ENCODE data around the gene P4HA3.

Gene P4HA3

DNA sequence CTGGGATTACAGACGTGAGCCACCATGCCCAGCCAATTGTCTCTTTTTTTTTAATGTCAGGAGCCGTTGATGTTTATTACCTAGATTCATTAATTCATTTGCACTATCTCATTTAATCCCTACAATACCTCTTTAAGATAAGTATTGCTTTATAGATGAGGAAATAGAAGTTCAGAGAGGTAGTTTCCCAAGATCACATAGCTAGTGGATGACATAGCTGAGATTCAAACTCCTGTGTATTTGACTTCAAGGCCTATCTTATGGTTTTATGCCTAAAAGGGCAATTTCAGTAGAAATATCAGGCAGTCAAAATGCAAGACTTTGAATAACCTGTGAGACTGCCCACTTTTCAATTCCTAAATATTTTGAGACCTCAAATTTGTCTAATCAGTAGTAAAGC is 73.9 kb downstream of the P4HA3 start:
- TF ChIP-seq, protein P1, sequence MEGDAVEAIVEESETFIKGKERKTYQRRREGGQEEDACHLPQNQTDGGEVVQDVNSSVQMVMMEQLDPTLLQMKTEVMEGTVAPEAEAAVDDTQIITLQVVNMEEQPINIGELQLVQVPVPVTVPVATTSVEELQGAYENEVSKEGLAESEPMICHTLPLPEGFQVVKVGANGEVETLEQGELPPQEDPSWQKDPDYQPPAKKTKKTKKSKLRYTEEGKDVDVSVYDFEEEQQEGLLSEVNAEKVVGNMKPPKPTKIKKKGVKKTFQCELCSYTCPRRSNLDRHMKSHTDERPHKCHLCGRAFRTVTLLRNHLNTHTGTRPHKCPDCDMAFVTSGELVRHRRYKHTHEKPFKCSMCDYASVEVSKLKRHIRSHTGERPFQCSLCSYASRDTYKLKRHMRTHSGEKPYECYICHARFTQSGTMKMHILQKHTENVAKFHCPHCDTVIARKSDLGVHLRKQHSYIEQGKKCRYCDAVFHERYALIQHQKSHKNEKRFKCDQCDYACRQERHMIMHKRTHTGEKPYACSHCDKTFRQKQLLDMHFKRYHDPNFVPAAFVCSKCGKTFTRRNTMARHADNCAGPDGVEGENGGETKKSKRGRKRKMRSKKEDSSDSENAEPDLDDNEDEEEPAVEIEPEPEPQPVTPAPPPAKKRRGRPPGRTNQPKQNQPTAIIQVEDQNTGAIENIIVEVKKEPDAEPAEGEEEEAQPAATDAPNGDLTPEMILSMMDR (IDR thresholded peaks at IDR 0.05; ENCODE audit: insufficient read depth, low read length): no peak
- TF ChIP-seq POLR2AphosphoS5 (IDR thresholded peaks at IDR 0.05; ENCODE audit: low read depth) (no peak), SPI1 (IDR thresholded peaks at IDR 0.05; ENCODE audit: borderline replicate concordance, low read depth) (no peak), GABPA (IDR thresholded peaks at IDR 0.05; ENCODE audit: low read depth) (no peak)
- TF ChIP-seq, protein P2, sequence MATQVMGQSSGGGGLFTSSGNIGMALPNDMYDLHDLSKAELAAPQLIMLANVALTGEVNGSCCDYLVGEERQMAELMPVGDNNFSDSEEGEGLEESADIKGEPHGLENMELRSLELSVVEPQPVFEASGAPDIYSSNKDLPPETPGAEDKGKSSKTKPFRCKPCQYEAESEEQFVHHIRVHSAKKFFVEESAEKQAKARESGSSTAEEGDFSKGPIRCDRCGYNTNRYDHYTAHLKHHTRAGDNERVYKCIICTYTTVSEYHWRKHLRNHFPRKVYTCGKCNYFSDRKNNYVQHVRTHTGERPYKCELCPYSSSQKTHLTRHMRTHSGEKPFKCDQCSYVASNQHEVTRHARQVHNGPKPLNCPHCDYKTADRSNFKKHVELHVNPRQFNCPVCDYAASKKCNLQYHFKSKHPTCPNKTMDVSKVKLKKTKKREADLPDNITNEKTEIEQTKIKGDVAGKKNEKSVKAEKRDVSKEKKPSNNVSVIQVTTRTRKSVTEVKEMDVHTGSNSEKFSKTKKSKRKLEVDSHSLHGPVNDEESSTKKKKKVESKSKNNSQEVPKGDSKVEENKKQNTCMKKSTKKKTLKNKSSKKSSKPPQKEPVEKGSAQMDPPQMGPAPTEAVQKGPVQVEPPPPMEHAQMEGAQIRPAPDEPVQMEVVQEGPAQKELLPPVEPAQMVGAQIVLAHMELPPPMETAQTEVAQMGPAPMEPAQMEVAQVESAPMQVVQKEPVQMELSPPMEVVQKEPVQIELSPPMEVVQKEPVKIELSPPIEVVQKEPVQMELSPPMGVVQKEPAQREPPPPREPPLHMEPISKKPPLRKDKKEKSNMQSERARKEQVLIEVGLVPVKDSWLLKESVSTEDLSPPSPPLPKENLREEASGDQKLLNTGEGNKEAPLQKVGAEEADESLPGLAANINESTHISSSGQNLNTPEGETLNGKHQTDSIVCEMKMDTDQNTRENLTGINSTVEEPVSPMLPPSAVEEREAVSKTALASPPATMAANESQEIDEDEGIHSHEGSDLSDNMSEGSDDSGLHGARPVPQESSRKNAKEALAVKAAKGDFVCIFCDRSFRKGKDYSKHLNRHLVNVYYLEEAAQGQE (IDR thresholded peaks at IDR 0.05; ENCODE audit: insufficient replicate concordance, low read depth): no peak
- Histone ChIP-seq H3K4me3 (replicated peaks; ENCODE audit: insufficient read depth, low read length) (no peak overlapping the region), H3K27me3 (ENCODE audit: insufficient read depth, poor library complexity, severe bottlenecking) (no peaks in the 10 kb centered on the region), H3K27ac (replicated peaks) (no peak overlapping the region)
- no peak for DNase-seq (ENCODE audit: low read depth in 1 of 2, low spot score in 1 of 2)

DNA sequence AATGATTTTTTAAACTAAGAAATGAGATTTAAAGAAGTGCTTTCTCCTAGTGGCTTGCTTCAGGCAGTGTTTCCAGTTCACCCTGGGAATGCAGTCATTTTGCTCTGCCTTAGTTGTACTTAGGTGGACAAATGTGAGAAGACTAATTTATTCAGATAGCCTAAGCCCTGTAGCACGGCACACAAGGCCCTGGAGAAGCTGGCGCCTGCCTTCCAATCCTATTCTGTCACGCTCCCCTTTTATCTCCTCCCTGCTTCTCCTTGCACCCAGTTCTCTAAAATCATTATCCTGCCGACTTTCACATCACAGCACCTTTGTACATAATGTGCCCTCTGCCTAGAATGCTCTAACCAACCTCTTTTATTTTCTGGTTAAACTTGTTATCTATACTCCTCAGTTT is 76.3 kb downstream of the P4HA3 start:
- no peak for DNase-seq (ENCODE audit: low read depth in 1 of 2, low spot score in 1 of 2)
- TF ChIP-seq POLR2AphosphoS5 (IDR thresholded peaks at IDR 0.05; ENCODE audit: low read depth): no peak
- TF ChIP-seq, protein P1 (IDR thresholded peaks at IDR 0.05; ENCODE audit: insufficient read depth, low read length): no peak
- TF ChIP-seq, protein P2 (IDR thresholded peaks at IDR 0.05; ENCODE audit: insufficient replicate concordance, low read depth): no peak
- no peak for TF ChIP-seq GABPA (IDR thresholded peaks at IDR 0.05; ENCODE audit: low read depth)
- no peak for TF ChIP-seq SPI1 (IDR thresholded peaks at IDR 0.05; ENCODE audit: borderline replicate concordance, low read depth)
- Histone ChIP-seq H3K27ac (replicated peaks) (no peak overlapping the region), H3K4me3 (replicated peaks; ENCODE audit: insufficient read depth, low read length) (no peak overlapping the region), H3K27me3 (ENCODE audit: insufficient read depth, poor library complexity, severe bottlenecking) (no peaks in the 10 kb centered on the region)

DNA sequence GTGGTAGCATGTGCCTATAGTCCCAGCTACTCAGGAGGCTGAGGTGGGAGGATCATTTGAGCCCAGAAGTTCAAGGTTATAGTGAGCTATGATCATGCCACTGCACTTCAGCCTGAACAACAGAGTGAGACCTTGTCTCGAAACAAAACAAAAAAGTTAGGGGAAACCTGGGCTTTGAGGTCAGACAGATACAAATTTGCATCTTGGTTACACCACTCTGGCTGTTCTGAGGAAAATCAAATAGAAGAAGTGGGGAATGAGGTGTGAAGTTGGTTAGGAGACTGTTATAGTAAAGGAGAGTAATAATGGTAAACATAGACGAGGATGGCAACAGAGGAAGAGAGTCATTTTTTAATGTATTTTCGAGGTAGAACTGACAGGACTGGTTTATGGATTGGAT is 77.8 kb downstream of the P4HA3 start:
- Histone ChIP-seq H3K4me3 (replicated peaks; ENCODE audit: insufficient read depth, low read length) (no peak overlapping the region), H3K27me3 (ENCODE audit: insufficient read depth, poor library complexity, severe bottlenecking) (no peaks in the 10 kb centered on the region), H3K27ac (replicated peaks) (no peak overlapping the region)
- TF ChIP-seq, protein P1 (IDR thresholded peaks at IDR 0.05; ENCODE audit: insufficient read depth, low read length): no peak
- no peak for TF ChIP-seq POLR2AphosphoS5 (IDR thresholded peaks at IDR 0.05; ENCODE audit: low read depth)
- TF ChIP-seq, protein P2 (IDR thresholded peaks at IDR 0.05; ENCODE audit: insufficient replicate concordance, low read depth): no peak
- no peak for DNase-seq (ENCODE audit: low read depth in 1 of 2, low spot score in 1 of 2)
